Dendritic cell treated with granulocyte-macrophage colony-stimulating factor and Interleukin-4, amounts not matched to agents 40 ng/mL and 50 ng/mL, for 4 days (primary cell): ENCODE data around the gene NFASC.

Experiments used
- H3K27ac Mint-ChIP-seq: one replicate; pipeline ENCODE4 v1.8.0; 2022; ENCODE audit warnings: mild to moderate bottlenecking, mixed read lengths
- H3K27me3 Mint-ChIP-seq: one replicate; pipeline ENCODE4 v1.8.0; 2022; ENCODE audit warnings: mild to moderate bottlenecking, mixed read lengths
- H3K36me3 Mint-ChIP-seq: one replicate; pipeline ENCODE4 v1.8.0; 2022; ENCODE audit warnings: low read depth, mixed read lengths
- H3K4me1 Mint-ChIP-seq: one replicate; pipeline ENCODE4 v1.8.0; 2022; ENCODE audit warnings: low read depth, mixed read lengths
- H3K4me3 Mint-ChIP-seq: one replicate; pipeline ENCODE4 v1.8.0; 2022; ENCODE audit warnings: mild to moderate bottlenecking, moderate library complexity, mixed read lengths
- H3K9me3 Mint-ChIP-seq: one replicate; pipeline ENCODE4 v1.8.0; 2022; ENCODE audit warnings: mixed read lengths
- intact Hi-C: fragments of 100-400 bp; cut with micrococcal nuclease; formaldehyde crosslinking; loops from one replicate; pipeline ENCODE4 v1.15.0; 2022

The NFASC gene

DNA sequence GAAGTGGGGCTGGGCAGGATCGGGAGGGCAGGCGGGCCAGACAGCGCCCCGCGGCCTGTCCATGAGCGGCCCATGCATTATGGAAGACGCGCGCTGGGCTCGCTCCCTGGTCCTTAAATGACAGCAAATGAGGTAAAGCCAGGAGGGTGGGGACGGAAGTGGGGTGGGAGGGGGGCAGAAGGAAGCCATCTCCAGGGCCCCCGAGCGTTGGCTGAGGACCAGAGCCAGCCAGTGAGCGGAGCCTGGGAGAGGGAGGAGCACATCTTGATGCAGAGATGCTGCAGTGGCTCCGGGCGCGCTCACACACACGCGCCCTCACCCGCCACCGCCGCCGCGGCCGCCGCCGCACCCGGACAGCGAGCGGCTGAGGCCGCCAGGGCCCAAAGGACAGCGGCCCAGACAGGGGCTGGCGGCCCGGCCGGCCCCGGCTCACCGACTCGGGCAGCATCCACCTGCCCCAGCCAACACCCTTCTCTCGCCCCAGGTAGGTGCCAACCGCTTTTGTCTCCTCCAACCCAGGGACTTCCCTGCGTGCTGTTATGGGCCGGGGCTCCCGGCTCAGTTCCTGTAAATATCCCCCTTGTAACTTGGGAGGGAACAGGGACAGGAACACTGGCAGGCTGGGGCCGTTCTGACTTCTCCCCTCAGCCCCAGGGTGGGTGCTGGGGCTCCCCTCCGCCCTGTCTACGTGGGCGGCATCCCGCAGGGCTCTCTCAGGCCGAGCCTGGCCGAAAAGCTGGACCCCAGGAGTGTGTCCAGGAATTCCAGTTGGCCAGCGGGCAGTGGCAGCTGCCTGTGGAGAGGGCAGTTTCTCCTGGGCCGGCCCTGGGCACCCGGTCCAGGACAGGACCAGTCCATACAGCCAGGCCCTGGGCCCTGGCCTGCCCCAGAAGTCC lies 172.5 kb downstream of the NFASC start, which contains the start of gene CNTN2:
Gene CNTN2, plus strand, starts transcription at position 302 of the 896 bp plus-strand sequence. CDS start 9,974 bp downstream, outside the sequence.
- peaks cover 72% of the 10 kb centered on the region for H3K27me3 Mint-ChIP-seq
- H3K4me3 Mint-ChIP-seq = no peak within 1 kb of the TSS
- H3K36me3 Mint-ChIP-seq = no peaks in the 10 kb centered on the region
- H3K27ac Mint-ChIP-seq = no peak within 1 kb of the TSS
- no peaks in the 10 kb centered on the region for H3K9me3 Mint-ChIP-seq
- intact Hi-C loops = no loop called here
- no peaks in the 10 kb centered on the region for H3K4me1 Mint-ChIP-seq

DNA sequence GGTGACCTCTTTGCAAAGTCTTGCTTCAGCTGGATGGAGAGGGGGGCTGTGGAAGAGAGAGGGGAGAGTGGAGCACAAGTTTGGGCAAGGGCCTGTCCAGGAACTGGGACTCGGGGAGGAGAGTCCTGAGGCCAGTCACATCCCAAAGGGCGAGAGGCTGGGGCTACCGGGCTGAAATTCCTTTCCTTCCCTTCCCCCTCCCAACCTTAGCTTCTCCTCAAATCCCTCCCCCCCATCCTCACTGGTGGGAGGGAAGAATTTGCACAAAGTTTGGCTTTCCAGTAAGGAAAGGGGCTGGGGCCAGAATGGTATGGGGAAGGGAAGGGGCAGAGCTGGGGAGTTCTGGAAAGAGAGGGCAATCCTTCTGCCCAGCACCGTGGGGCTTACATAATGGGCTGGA lies 173.2 kb downstream of the NFASC start:
- intact Hi-C loops = no loop called here
- no peaks in the 10 kb centered on the region for H3K4me1 Mint-ChIP-seq
- no peak overlapping the region for H3K4me3 Mint-ChIP-seq
- H3K27me3 Mint-ChIP-seq = peaks cover 70% of the 10 kb centered on the region
- no peaks in the 10 kb centered on the region for H3K9me3 Mint-ChIP-seq
- no peaks in the 10 kb centered on the region for H3K36me3 Mint-ChIP-seq
- H3K27ac Mint-ChIP-seq = no peak overlapping the region

DNA sequence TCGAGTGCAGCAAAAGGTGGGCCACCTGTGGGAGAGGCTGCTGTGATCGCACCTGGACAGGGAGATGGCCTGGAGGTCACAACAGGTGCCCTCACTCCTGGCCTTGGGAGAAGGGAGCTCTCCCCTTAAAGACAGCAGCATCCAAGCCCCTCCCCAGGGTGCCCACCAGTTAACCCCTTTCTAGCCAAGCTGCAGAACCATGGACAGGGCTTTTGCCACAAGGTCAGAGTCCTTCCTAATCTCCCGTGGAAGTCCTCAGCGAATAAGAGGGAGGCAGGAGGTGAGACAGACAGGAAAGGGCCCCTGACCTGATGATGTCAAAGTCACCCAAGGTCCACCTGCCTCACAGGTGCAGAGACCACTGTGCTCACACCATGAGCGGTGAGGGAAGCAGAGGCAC lies 174.1 kb downstream of the NFASC start:
- intact Hi-C loops = no loop called here

DNA sequence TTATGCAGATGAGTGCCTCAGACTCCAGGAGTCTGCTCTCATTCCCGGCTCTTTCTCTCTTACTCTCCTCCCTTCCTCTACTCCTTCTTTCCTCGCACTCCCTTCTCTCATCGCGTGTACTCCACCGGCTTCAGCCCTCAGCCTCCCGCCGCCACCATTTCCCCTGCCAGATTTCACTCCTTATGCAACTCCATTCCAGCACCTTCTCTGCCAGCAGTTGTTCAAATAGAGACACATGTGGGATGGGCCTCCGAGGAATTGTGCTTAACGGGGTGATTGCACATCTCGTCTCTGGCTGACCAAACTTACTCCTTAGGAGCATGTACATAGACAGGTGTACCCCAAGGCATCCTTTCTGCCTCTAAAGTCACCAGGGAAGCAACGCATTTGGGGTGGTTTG lies 174.5 kb downstream of the NFASC start:
- Mint-ChIP-seq H3K27me3 (peaks cover 66% of the 10 kb centered on the region), H3K9me3 (no peaks in the 10 kb centered on the region), H3K36me3 (no peaks in the 10 kb centered on the region), H3K4me3 (no peak overlapping the region), H3K4me1 (no peaks in the 10 kb centered on the region), H3K27ac (no peak overlapping the region)
- intact Hi-C loops = no loop called here

More for the DNA sequence above, 174.1 kb downstream of the NFASC start:
- Mint-ChIP-seq H3K36me3 (no peaks in the 10 kb centered on the region), H3K4me3 (no peak overlapping the region), H3K9me3 (no peaks in the 10 kb centered on the region), H3K27ac (no peak overlapping the region), H3K27me3 (peaks cover 69% of the 10 kb centered on the region), H3K4me1 (no peaks in the 10 kb centered on the region)

DNA sequence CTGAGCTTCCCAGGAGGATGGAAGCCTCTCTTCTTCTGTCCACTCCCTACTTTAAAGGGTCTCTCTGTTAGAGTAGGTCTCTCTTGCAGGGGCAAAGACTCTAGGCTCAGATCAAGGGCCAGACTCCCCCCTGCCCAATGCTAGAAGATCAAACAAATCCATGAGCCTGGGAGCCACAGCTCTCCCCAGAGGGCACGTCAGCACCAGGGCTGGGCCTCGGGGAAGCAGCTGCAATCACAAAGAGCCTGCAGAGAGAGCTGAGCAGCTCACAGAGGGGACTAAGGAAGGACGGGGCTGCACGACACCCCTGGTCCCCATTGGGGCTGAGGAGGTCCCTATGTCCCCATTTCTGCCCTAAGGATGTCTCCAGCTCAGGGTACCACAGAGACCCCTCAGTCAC lies 176.2 kb downstream of the NFASC start:
- Mint-ChIP-seq H3K9me3 (no peaks in the 10 kb centered on the region), H3K4me1 (no peaks in the 10 kb centered on the region), H3K27me3 (peaks cover 55% of the 10 kb centered on the region), H3K4me3 (no peak overlapping the region), H3K27ac (no peak overlapping the region), H3K36me3 (no peaks in the 10 kb centered on the region)
- intact Hi-C loops = no loop called here

DNA sequence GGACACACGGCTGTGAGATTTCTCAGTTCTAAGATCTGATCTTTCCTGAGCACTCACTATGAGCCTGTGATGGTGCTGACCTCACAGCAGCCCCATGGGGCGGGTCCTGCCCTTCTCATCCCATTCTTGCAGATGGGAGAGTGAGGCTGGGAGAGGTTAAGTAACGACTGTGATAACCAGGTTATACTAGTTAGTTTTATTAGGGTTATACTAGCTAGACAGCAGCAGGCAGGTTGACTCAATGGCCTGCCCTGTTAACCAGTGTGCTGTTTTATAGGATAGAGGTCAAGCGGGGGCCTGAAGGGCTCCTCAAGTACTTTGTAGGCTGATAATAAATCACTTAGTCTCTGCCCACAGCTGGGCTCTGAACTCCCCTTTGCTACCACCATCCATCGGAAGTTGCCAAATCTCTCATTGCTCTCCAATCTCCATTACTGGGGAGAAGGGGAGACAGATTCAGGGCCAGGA lies 177.1 kb downstream of the NFASC start:
- H3K27me3 Mint-ChIP-seq = peaks cover 46% of the 10 kb centered on the region
- H3K4me1 Mint-ChIP-seq = no peaks in the 10 kb centered on the region
- H3K4me3 Mint-ChIP-seq = no peak overlapping the region
- no peak overlapping the region for H3K27ac Mint-ChIP-seq
- intact Hi-C loops = no loop called here
- no peaks in the 10 kb centered on the region for H3K36me3 Mint-ChIP-seq
- no peaks in the 10 kb centered on the region for H3K9me3 Mint-ChIP-seq

DNA sequence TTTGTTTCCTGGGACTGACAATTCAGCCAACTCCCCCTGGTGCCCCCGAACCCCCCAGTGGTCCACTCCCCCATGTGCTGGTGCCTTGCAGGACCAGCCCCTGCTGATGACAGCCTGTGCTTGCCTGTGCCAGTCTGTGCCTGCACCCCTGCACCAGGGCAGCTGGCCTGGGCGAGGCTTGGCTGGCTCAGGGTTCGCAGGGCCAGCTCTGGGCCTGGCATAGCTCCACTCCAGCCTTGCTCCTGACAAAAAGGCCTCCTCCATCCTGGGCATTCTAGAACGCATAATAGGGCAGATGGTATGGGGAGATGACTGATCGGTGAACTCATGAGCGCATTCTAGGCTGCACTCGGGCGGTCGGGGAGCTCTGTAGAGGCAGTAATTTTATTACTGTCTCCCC lies 177.7 kb downstream of the NFASC start:
- intact Hi-C loops = no loop called here
- H3K4me3 Mint-ChIP-seq = no peak overlapping the region
- H3K4me1 Mint-ChIP-seq = no peaks in the 10 kb centered on the region
- H3K27me3 Mint-ChIP-seq = peaks cover 42% of the 10 kb centered on the region
- H3K36me3 Mint-ChIP-seq = no peaks in the 10 kb centered on the region
- no peak overlapping the region for H3K27ac Mint-ChIP-seq
- H3K9me3 Mint-ChIP-seq = no peaks in the 10 kb centered on the region

DNA sequence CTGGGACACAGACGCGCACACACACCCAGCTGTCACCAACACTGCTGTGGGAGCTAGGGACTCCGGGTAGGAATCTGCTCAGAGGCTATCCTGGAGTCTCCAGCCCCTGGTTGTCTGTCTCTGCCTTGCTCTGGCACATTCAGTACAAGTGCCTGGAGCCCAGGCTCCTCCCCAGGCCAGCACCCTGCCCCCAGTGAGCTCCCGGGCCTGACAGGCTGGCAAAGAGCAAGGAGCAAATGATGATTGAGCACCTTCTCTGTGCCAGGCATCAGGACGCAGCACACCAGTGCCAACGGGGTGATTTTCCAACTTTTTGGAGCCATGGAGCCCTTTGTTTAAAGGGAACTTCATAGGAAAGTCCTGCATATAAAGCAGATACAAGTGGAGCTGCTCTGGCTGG lies 178.8 kb downstream of the NFASC start:
- Mint-ChIP-seq H3K4me1 (no peaks in the 10 kb centered on the region), H3K27me3 (peaks cover 31% of the 10 kb centered on the region), H3K9me3 (no peaks in the 10 kb centered on the region), H3K4me3 (no peak overlapping the region), H3K27ac (no peak overlapping the region), H3K36me3 (no peaks in the 10 kb centered on the region)
- intact Hi-C loops = no loop called here

DNA sequence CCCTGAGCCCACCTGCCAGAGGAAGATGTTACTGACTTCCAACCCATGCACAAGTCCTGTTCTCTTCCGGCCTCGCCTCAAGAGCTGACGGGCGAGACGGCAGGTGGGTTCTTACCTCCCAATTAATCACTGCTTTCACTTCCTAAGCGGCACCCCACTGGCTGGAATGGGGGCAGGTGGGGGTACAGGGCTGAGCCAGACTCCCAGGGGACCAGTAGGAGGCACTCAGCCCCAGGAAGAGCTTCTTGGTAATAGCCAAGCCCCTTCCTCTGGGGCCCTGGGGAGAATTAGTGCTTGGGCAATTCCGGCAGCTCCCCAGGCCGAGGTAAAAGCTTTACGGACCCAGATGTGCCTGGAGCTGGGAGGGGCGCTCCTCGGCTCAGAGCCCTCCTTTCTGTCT lies 182.0 kb downstream of the NFASC start:
- H3K4me1 Mint-ChIP-seq = no peaks in the 10 kb centered on the region
- H3K27me3 Mint-ChIP-seq = no peaks in the 10 kb centered on the region
- H3K27ac Mint-ChIP-seq = no peak overlapping the region
- intact Hi-C loops = no loop called here
- no peaks in the 10 kb centered on the region for H3K9me3 Mint-ChIP-seq
- H3K36me3 Mint-ChIP-seq = no peaks in the 10 kb centered on the region
- no peak overlapping the region for H3K4me3 Mint-ChIP-seq

DNA sequence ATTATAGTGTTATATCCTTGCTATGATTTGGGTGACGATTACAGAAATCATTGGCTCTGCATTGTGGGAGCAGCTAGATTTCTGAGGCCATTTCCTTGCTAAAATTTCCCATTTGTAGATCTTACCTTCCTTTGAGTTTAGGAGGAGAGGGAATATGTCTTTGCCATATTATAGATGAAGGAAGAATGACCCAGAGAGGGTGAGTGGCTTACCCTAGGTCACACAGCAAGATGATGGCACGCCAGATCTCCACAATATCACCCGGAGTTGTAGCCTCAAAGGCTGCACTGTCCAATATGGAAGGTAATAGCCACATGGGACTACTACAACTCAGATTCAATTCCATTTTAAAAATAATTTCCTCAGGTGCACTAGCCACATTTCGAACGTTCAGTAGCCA lies 182.6 kb downstream of the NFASC start:
- no peak overlapping the region for H3K27ac Mint-ChIP-seq
- H3K27me3 Mint-ChIP-seq = no peaks in the 10 kb centered on the region
- H3K36me3 Mint-ChIP-seq = no peaks in the 10 kb centered on the region
- no peaks in the 10 kb centered on the region for H3K4me1 Mint-ChIP-seq
- H3K4me3 Mint-ChIP-seq = no peak overlapping the region
- intact Hi-C loops = no loop called here
- H3K9me3 Mint-ChIP-seq = no peaks in the 10 kb centered on the region

DNA sequence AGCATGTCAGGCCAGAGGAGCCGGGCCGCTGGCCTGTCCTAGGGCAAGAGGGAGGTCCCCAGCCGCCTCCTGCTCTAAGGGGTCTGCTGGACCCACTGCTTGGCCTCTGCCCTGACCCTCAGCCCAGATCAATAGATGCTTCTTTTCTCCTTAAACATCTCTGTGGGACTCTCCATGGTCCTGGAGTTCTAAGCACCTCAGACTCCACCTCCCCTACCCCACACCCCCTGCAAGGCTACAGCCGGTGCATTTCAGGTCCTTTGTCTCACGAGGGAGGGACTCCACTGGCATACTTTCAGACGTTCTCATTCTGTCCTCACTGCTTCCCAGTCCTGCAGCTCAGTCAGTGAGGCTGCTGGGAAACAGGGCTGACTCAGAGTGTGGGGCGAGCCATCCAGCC lies 183.4 kb downstream of the NFASC start:
- no peaks in the 10 kb centered on the region for H3K4me1 Mint-ChIP-seq
- H3K27me3 Mint-ChIP-seq = no peaks in the 10 kb centered on the region
- H3K36me3 Mint-ChIP-seq = no peaks in the 10 kb centered on the region
- intact Hi-C loops = no loop called here
- H3K27ac Mint-ChIP-seq = no peak overlapping the region
- H3K4me3 Mint-ChIP-seq = no peak overlapping the region
- no peaks in the 10 kb centered on the region for H3K9me3 Mint-ChIP-seq

DNA sequence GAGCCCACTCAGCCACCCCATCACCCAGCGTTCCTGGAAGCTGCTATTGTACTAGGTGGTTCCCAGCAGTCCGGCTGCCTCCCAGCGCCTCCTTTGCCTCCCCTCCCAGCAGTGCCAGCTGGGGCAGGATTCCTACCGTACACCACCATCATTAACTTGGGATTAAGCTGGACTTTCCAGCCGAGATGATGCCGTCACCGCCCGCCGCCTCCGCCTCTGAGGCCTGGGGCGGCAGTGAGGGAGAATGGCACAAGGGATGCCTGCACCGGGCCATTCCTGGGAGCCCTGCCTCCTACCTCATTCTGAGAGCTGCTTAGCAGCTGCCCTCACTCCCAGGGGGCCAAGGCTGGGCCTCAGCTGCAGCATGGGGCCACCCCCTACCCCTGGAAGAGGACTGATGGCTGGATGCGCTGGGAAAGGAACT lies 185.5 kb downstream of the NFASC start:
- Mint-ChIP-seq H3K9me3 (no peaks in the 10 kb centered on the region), H3K4me1 (no peaks in the 10 kb centered on the region), H3K27ac (no peak overlapping the region), H3K4me3 (no peak overlapping the region), H3K27me3 (no peaks in the 10 kb centered on the region), H3K36me3 (no peaks in the 10 kb centered on the region)
- intact Hi-C loops = no loop called here

DNA sequence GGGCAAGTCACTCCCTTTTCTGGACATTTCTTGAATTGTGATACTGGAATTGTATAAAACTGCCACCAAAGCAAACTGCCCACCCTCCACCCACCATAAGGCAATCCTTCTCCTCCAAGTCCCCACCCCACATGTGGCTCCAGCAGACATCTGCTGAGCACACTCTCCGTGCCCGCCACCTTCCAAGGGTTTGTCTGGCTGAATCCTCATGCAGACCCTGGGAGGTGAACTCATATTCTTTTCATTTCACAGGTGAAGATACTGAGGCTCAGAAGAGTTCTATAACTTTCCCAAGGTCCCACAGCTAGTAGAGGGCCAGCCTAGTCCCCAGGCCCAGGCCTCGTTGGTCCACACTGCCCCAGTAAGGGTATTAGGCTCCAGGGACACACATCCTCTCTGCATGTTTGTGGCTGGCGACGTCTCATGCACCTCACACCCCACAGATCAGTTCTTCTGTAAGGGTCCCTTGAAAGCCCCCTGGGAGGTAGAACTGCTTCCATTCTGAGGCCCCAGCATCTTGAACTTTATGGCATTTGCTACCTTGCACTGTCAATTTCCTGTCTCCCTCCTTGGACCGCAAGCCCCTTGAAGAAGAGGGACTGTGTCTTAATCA lies 186.4 kb downstream of the NFASC start:
- intact Hi-C loops = no loop called here
- Mint-ChIP-seq H3K4me3 (no peak overlapping the region), H3K9me3 (no peaks in the 10 kb centered on the region), H3K27me3 (no peaks in the 10 kb centered on the region), H3K36me3 (no peaks in the 10 kb centered on the region), H3K4me1 (no peaks in the 10 kb centered on the region), H3K27ac (no peak overlapping the region)

DNA sequence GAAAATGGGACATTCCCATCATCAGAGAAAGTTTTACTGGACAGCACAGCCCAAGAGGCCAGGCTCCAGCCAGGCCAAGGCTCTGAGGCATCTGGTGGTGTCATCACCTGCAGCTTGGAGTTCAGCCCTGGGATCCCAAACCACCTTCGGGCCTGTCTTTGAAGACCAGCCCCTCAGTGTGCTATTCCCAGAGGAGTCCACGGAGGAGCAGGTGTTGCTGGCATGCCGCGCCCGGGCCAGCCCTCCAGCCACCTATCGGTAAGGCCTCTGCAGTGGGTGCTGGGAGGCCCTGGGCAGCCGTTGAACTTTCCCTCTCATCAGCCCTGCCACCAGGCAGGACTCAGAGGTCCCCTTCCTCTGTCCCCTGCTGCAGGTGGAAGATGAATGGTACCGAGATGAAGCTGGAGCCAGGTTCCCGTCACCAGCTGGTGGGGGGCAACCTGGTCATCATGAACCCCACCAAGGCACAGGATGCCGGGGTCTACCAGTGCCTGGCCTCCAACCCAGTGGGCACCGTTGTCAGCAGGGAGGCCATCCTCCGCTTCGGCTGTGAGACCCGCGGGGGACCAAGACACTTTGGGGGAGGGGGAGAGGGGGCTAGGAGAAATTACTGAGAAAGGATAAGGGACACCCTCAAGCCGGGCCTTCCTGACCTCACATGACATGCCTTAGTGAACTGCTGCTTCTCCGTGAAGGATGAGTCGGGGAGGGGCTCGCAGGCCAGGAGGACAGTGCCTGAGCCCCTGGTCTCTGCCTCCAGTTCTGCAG lies 187.3 kb downstream of the NFASC start:
- intact Hi-C loops = no loop called here
- H3K4me1 Mint-ChIP-seq = no peaks in the 10 kb centered on the region
- no peak overlapping the region for H3K4me3 Mint-ChIP-seq
- H3K27me3 Mint-ChIP-seq = no peaks in the 10 kb centered on the region
- H3K9me3 Mint-ChIP-seq = no peaks in the 10 kb centered on the region
- no peak overlapping the region for H3K27ac Mint-ChIP-seq
- no peaks in the 10 kb centered on the region for H3K36me3 Mint-ChIP-seq
